ENCODE measurements around the gene DOCK4. TPM values are rescaled to one million over a fixed set of nuclear protein-coding genes. Genes with fewer than 3 reads are reported as not detected.

The DOCK4 gene
- total RNA-seq, 4 donors from 2014 or later = 6.4 to 20.5 (median 9.7) TPM

- Histone ChIP-seq H3K27ac (no peak overlapping the region), H3K9me3 (no peaks in the 10 kb centered on the region), H3K4me1 (no peaks in the 10 kb centered on the region), H3K4me3 (no peak overlapping the region), H3K27me3 (no peaks in the 10 kb centered on the region), H3K36me3 (no peaks in the 10 kb centered on the region)
- 92% methylated on average over 2 of the region's 2 CpGs for WGBS
- DNase-seq (ENCODE audit: low spot score in 2 of 2) = no peak
- TF ChIP-seq EP300 (IDR thresholded peaks at IDR 0.05) = no peak
- TF ChIP-seq POLR2AphosphoS5 (IDR thresholded peaks at IDR 0.05) = no peak
- no peak for TF ChIP-seq CTCF (IDR thresholded peaks at IDR 0.05)
- TF ChIP-seq POLR2A (IDR thresholded peaks at IDR 0.05) = no peak
Observed at GRCh38 chr7:111866787-111867186, 339.4 kb downstream of the DOCK4 start.

- TF ChIP-seq EP300 (IDR thresholded peaks at IDR 0.05) (no peak), POLR2A (IDR thresholded peaks at IDR 0.05) (no peak), CTCF (IDR thresholded peaks at IDR 0.05) (no peak), POLR2AphosphoS5 (IDR thresholded peaks at IDR 0.05) (no peak)
- Histone ChIP-seq H3K4me3 (no peak overlapping the region), H3K9me3 (no peaks in the 10 kb centered on the region), H3K27me3 (no peaks in the 10 kb centered on the region), H3K4me1 (no peaks in the 10 kb centered on the region), H3K27ac (no peak overlapping the region), H3K36me3 (no peaks in the 10 kb centered on the region)
- 20% methylated on average over 1 of the region's 1 CpG for WGBS
- DNase-seq (ENCODE audit: low spot score in 2 of 2) = no peak
Observed at GRCh38 chr7:111865430-111865829, 340.8 kb downstream of the DOCK4 start.

- Histone ChIP-seq H3K27ac (no peak overlapping the region), H3K9me3 (no peaks in the 10 kb centered on the region), H3K4me1 (no peaks in the 10 kb centered on the region), H3K27me3 (no peaks in the 10 kb centered on the region), H3K4me3 (no peak overlapping the region), H3K36me3 (no peaks in the 10 kb centered on the region)
- TF ChIP-seq POLR2AphosphoS5 (IDR thresholded peaks at IDR 0.05) (no peak), EP300 (IDR thresholded peaks at IDR 0.05) (no peak), POLR2A (IDR thresholded peaks at IDR 0.05) (no peak), CTCF (IDR thresholded peaks at IDR 0.05) (no peak)
- no peak for DNase-seq (ENCODE audit: low spot score in 2 of 2)
- 87% methylated on average over 8 of the region's 8 CpGs for WGBS
Observed at GRCh38 chr7:111864291-111864976, 341.8 kb downstream of the DOCK4 start.

- WGBS = 81% methylated on average over 7 of the region's 7 CpGs
- TF ChIP-seq POLR2AphosphoS5 (IDR thresholded peaks at IDR 0.05) = no peak
- no peak for TF ChIP-seq CTCF (IDR thresholded peaks at IDR 0.05)
- TF ChIP-seq EP300 (IDR thresholded peaks at IDR 0.05) = no peak
- TF ChIP-seq POLR2A (IDR thresholded peaks at IDR 0.05) = no peak
- no peak overlapping the region for H3K4me3 ChIP-seq
- no peaks in the 10 kb centered on the region for H3K9me3 ChIP-seq
- no peak for DNase-seq (ENCODE audit: low spot score in 2 of 2)
- H3K27me3 ChIP-seq = no peaks in the 10 kb centered on the region
- no peak overlapping the region for H3K27ac ChIP-seq
- no peaks in the 10 kb centered on the region for H3K4me1 ChIP-seq
- no peaks in the 10 kb centered on the region for H3K36me3 ChIP-seq
Observed at GRCh38 chr7:111863269-111863668, 342.9 kb downstream of the DOCK4 start.

GRCh38 chr7:111860248-111860647 lies 346.0 kb downstream of the DOCK4 start:
- no peak for TF ChIP-seq EP300 (IDR thresholded peaks at IDR 0.05)
- TF ChIP-seq POLR2A (IDR thresholded peaks at IDR 0.05) = no peak
- Histone ChIP-seq H3K27ac (no peak overlapping the region), H3K9me3 (no peaks in the 10 kb centered on the region), H3K36me3 (no peaks in the 10 kb centered on the region), H3K27me3 (no peaks in the 10 kb centered on the region), H3K4me1 (no peaks in the 10 kb centered on the region), H3K4me3 (no peak overlapping the region)
- WGBS = 92% methylated on average over 6 of the region's 6 CpGs
- no peak for DNase-seq (ENCODE audit: low spot score in 2 of 2)

GRCh38 chr7:111858331-111858730 lies 347.9 kb downstream of the DOCK4 start:
- TF ChIP-seq EP300 (IDR thresholded peaks at IDR 0.05) = no peak
- no peak for TF ChIP-seq CTCF (IDR thresholded peaks at IDR 0.05)
- TF ChIP-seq POLR2A (IDR thresholded peaks at IDR 0.05) = no peak
- TF ChIP-seq POLR2AphosphoS5 (IDR thresholded peaks at IDR 0.05) = no peak
- no peaks in the 10 kb centered on the region for H3K9me3 ChIP-seq
- DNase-seq (ENCODE audit: low spot score in 2 of 2) = no peak
- H3K36me3 ChIP-seq = no peaks in the 10 kb centered on the region
- H3K4me1 ChIP-seq = no peaks in the 10 kb centered on the region
- H3K4me3 ChIP-seq = no peak overlapping the region
- WGBS = 95% methylated on average over 3 of the region's 3 CpGs
- no peaks in the 10 kb centered on the region for H3K27me3 ChIP-seq
- H3K27ac ChIP-seq = no peak overlapping the region
